ENCODE measurements around the gene INPP5J. TPM values are rescaled to one million over a fixed set of nuclear protein-coding genes. Genes with fewer than 3 reads are reported as not detected.

Gene INPP5J
- total RNA-seq, 2 experiments from 2014 or later, result 0.59 to 0.69 TPM

GRCh38 chr22:31121403-31121802 is 1.4 kb upstream of the INPP5J start:
- no peak overlapping the region for H3K27ac Mint-ChIP-seq
- ATAC-seq (ENCODE audit: poor library complexity), result no peak

DNA sequence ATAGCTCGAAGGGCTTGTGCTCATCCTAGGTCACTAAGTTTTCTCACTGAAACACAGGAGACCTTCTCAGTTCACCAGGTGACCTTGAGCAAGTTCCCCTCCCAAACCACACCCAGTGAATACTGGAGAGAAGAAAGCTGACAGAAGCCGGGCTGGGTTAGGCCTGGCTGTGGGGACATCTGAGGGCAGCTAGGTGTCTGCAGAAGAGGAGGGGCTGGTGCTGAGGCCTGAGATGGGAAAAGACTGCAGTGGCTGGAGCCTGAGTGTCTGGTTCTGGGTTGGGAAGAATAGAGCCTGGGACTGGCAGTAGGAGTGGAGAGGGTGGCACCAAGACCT is 602 bp upstream of the INPP5J start:
- Histone ChIP-seq H3K4me1 (ENCODE audit: insufficient read depth, low read length) (no peaks in the 10 kb centered on the region), H3K36me3 (ENCODE audit: insufficient read depth, low read length) (no peaks in the 10 kb centered on the region), H3K4me3 (ENCODE audit: low read length) (no peak overlapping the region), H3K27me3 (ENCODE audit: control insufficient read depth in 1 of 2, insufficient read depth in 2 of 2, low read length in 2 of 2) (peaks cover 1 to 2% of the 10 kb centered on the region in 2 experiments), H3K27ac (ENCODE audit: low read depth in 1 of 2, low read length in 2 of 2) (no peak overlapping the region), H3K9me3 (ENCODE audit: control insufficient read depth in 1 of 2, insufficient read depth in 1 of 2, low read length in 2 of 2) (no peaks in the 10 kb centered on the region)
- DNase-seq (no peak), ATAC-seq (ENCODE audit: poor library complexity) (no peak)
- peaks cover 3% of the 10 kb centered on the region for H3K27me3 Mint-ChIP-seq
- no peak overlapping the region for H3K4me3 Mint-ChIP-seq
- H3K27ac Mint-ChIP-seq, result no peak overlapping the region
- TF ChIP-seq, protein P1, sequence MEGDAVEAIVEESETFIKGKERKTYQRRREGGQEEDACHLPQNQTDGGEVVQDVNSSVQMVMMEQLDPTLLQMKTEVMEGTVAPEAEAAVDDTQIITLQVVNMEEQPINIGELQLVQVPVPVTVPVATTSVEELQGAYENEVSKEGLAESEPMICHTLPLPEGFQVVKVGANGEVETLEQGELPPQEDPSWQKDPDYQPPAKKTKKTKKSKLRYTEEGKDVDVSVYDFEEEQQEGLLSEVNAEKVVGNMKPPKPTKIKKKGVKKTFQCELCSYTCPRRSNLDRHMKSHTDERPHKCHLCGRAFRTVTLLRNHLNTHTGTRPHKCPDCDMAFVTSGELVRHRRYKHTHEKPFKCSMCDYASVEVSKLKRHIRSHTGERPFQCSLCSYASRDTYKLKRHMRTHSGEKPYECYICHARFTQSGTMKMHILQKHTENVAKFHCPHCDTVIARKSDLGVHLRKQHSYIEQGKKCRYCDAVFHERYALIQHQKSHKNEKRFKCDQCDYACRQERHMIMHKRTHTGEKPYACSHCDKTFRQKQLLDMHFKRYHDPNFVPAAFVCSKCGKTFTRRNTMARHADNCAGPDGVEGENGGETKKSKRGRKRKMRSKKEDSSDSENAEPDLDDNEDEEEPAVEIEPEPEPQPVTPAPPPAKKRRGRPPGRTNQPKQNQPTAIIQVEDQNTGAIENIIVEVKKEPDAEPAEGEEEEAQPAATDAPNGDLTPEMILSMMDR (IDR thresholded peaks at IDR 0.05), result no peak
- CTCF ChIA-PET, result no interaction called here
- intact Hi-C loops (cut with DNase I, micrococcal nuclease), result no loop called here
- POLR2A ChIA-PET, result no interaction called here
- no peaks in the 10 kb centered on the region for H3K4me1 Mint-ChIP-seq (ENCODE audit: low read depth)
- H3K9me3 Mint-ChIP-seq, result no peaks in the 10 kb centered on the region
- no peaks in the 10 kb centered on the region for H3K36me3 Mint-ChIP-seq (ENCODE audit: low read depth)

More at GRCh38 chr22:31121403-31121802, 1.4 kb upstream of the INPP5J start:
- Histone ChIP-seq H3K4me3 (ENCODE audit: low read length) (no peak overlapping the region), H3K27ac (ENCODE audit: low read depth in 1 of 2, low read length in 2 of 2) (no peak overlapping the region), H3K36me3 (ENCODE audit: insufficient read depth, low read length) (no peaks in the 10 kb centered on the region), H3K4me1 (ENCODE audit: insufficient read depth, low read length) (no peaks in the 10 kb centered on the region), H3K9me3 (ENCODE audit: control insufficient read depth in 1 of 2, insufficient read depth in 1 of 2, low read length in 2 of 2) (no peaks in the 10 kb centered on the region), H3K27me3 (ENCODE audit: control insufficient read depth in 1 of 2, insufficient read depth in 2 of 2, low read length in 2 of 2) (no peaks in the 10 kb centered on the region)
- CTCF ChIA-PET, result no interaction called here
- intact Hi-C loops (cut with DNase I, micrococcal nuclease), result no loop called here
- POLR2A ChIA-PET, result no interaction called here
- TF ChIP-seq, protein P1 (IDR thresholded peaks at IDR 0.05), result no peak
- no peak for DNase-seq
- H3K27me3 Mint-ChIP-seq, result peaks cover 3% of the 10 kb centered on the region
- H3K4me1 Mint-ChIP-seq (ENCODE audit: low read depth), result no peaks in the 10 kb centered on the region
- H3K9me3 Mint-ChIP-seq, result no peaks in the 10 kb centered on the region
- no peak overlapping the region for H3K4me3 Mint-ChIP-seq
- no peaks in the 10 kb centered on the region for H3K36me3 Mint-ChIP-seq (ENCODE audit: low read depth)

GRCh38 chr22:31123292-31123602 is 481 bp downstream of the INPP5J start:
- DNase-seq (no peak), ATAC-seq (ENCODE audit: poor library complexity) (no peak)
- no peaks in the 10 kb centered on the region for H3K9me3 Mint-ChIP-seq
- H3K4me1 Mint-ChIP-seq (ENCODE audit: low read depth), result no peaks in the 10 kb centered on the region
- H3K27me3 Mint-ChIP-seq, result peaks cover 3% of the 10 kb centered on the region
- intact Hi-C loops (cut with DNase I, micrococcal nuclease), result no loop called here
- Histone ChIP-seq H3K4me3 (ENCODE audit: low read length) (no peak overlapping the region), H3K27me3 (ENCODE audit: control insufficient read depth in 1 of 2, insufficient read depth in 2 of 2, low read length in 2 of 2) (peaks cover 2 to 7% of the 10 kb centered on the region in 2 experiments), H3K4me1 (ENCODE audit: insufficient read depth, low read length) (no peaks in the 10 kb centered on the region), H3K9me3 (ENCODE audit: control insufficient read depth in 1 of 2, insufficient read depth in 1 of 2, low read length in 2 of 2) (no peaks in the 10 kb centered on the region), H3K36me3 (ENCODE audit: insufficient read depth, low read length) (no peaks in the 10 kb centered on the region), H3K27ac (ENCODE audit: low read depth in 1 of 2, low read length in 2 of 2) (no peak overlapping the region)
- no peak overlapping the region for H3K27ac Mint-ChIP-seq
- no peak overlapping the region for H3K4me3 Mint-ChIP-seq
- ChIA-PET CTCF (no interaction called here), POLR2A (no interaction called here)
- TF ChIP-seq, protein P1 (IDR thresholded peaks at IDR 0.05), result no peak
- no peaks in the 10 kb centered on the region for H3K36me3 Mint-ChIP-seq (ENCODE audit: low read depth)

Measured in CD4-positive, alpha-beta T cell (primary cell).